ENCODE measurements around the gene NCKIPSD. TPM values are rescaled to one million over a fixed set of nuclear protein-coding genes. Genes with fewer than 3 reads are reported as not detected.

The NCKIPSD gene
- total and polyA plus RNA-seq, 2 donors (not counting 3 experiments of a cell fraction or from before 2014, with no cell fraction given): 12.8 to 19.1 TPM

GRCh38 chr3:48688737-48689075 is 3.0 kb upstream of the NCKIPSD start:
- ChIA-PET POLR2A (no interaction called here), CTCF (interaction anchor here (1.1 to 1.5 kb wide), 2 partner anchors 14 to 53 kb away, joined by 3 to 4 read pairs; partner anchors contain the start of gene SLC26A6)
- no peak overlapping the region for H3K4me2 ChIP-seq (ENCODE audit: insufficient read depth, low read length)
- no peak overlapping the region for H3K27ac ChIP-seq (ENCODE audit: insufficient read depth, low read depth, low read length)
- H2AFZ ChIP-seq (ENCODE audit: low read depth, low read length): no peak overlapping the region
- no peak for FAIRE-seq
- no peaks in the 10 kb centered on the region for H3K9me3 ChIP-seq (replicated peaks; ENCODE audit: control insufficient read depth, insufficient read depth, low read length)
- no TSS peak for BruUV-seq (replicated peaks)
- TF ChIP-seq POLR2AphosphoS5 (IDR thresholded peaks at IDR 0.05; ENCODE audit: insufficient read depth, low read depth, low read length): no peak
- no peak for TF ChIP-seq CTCF (IDR thresholded peaks at IDR 0.05; ENCODE audit: extremely low read depth in 1 of 2, insufficient read depth in 1 of 2, low read depth in 1 of 2, low read length in 2 of 2)
- TF ChIP-seq POLR2A (IDR thresholded peaks at IDR 0.05; ENCODE audit: low read depth, low read length): no peak
- TF ChIP-seq MAX (IDR thresholded peaks at IDR 0.05; ENCODE audit: insufficient read depth, insufficient read length): no peak
- TF ChIP-seq EZH2 (IDR thresholded peaks at IDR 0.05; ENCODE audit: borderline replicate concordance, low read depth, low read length, severe bottlenecking): no peak
- TF ChIP-seq FOS (IDR thresholded peaks at IDR 0.05; ENCODE audit: borderline replicate concordance, insufficient read depth, low read length): no peak
- TF ChIP-seq JUN (IDR thresholded peaks at IDR 0.05; ENCODE audit: borderline replicate concordance, insufficient read depth, insufficient read length, low read depth): no peak
- TF ChIP-seq GATA2 (IDR thresholded peaks at IDR 0.05; ENCODE audit: insufficient read depth, insufficient read length, low read depth, low read length): no peak
- TF ChIP-seq MYC (IDR thresholded peaks at IDR 0.05; ENCODE audit: low read depth, low read length): no peak
- no peak for DNase-seq (ENCODE audit: low read depth, low spot score)
- H3K36me3 ChIP-seq (ENCODE audit: control insufficient read depth in 2 of 2, extremely low read depth in 1 of 2, insufficient read depth in 2 of 2, low read length in 2 of 2): peaks cover 27 to 51% of the 10 kb centered on the region in 2 experiments
- intact Hi-C loops (cut with micrococcal nuclease): no loop called here
- H3K27me3 ChIP-seq (ENCODE audit: control insufficient read depth in 2 of 2, insufficient read depth in 2 of 2, low read length in 2 of 2): no peaks in the 10 kb centered on the region
- H3K9ac ChIP-seq (replicated peaks; ENCODE audit: extremely low read depth, insufficient read depth, low read length): no peak overlapping the region
- H3K9me1 ChIP-seq (replicated peaks; ENCODE audit: control insufficient read depth, extremely low read depth, insufficient read depth, low read length): no peaks in the 10 kb centered on the region
- peaks cover 8% of the 10 kb centered on the region for H3K4me1 ChIP-seq (ENCODE audit: control insufficient read depth, extremely low read depth, insufficient read depth, low read length)
- dilution Hi-C loops (cut with MboI; ENCODE audit: extremely low pct_ligation_motif_present, low sequenced_read_pairs): no loop called here
- peaks cover 4% of the 10 kb centered on the region for H4K20me1 ChIP-seq (replicated peaks; ENCODE audit: control insufficient read depth, extremely low read depth, insufficient read depth, low read length)
- H3K4me3 ChIP-seq (replicated peaks in 1 of 3; ENCODE audit: insufficient read depth in 1 of 3, low read depth in 1 of 3, low read length in 3 of 3): no peak overlapping the region
- peaks cover 12% of the 10 kb centered on the region for H3K79me2 ChIP-seq (ENCODE audit: control insufficient read depth, insufficient read depth, low read length)

All from endothelial cell of umbilical vein (primary cell).